Measurements from ENCODE around the gene PDGFC. TPM values are rescaled to one million over a fixed set of nuclear protein-coding genes. Genes with fewer than 3 reads are reported as not detected.

PDGFC gene
- total RNA-seq, 2 experiments from 2014 or later, result not detected

GRCh38 chr4:156992943-156993342 is 21.3 kb upstream of the PDGFC start:
- H3K27me3 Mint-ChIP-seq, result no peaks in the 10 kb centered on the region
- peaks cover 10% of the 10 kb centered on the region for H3K9me3 Mint-ChIP-seq (ENCODE audit: low read depth)
- H3K4me1 Mint-ChIP-seq, result no peaks in the 10 kb centered on the region
- DNase-seq, result no peak
- H3K27ac Mint-ChIP-seq, result no peak overlapping the region
- ATAC-seq, result no peak
- CTCF ChIA-PET, result no interaction called here
- H3K4me3 Mint-ChIP-seq, result no peak overlapping the region
- H3K36me3 Mint-ChIP-seq, result no peaks in the 10 kb centered on the region

GRCh38 chr4:156991161-156991560 is 19.6 kb upstream of the PDGFC start:
- no peak overlapping the region for H3K4me3 Mint-ChIP-seq
- DNase-seq (no peak), ATAC-seq (no peak)
- H3K36me3 Mint-ChIP-seq, result no peaks in the 10 kb centered on the region
- CTCF ChIA-PET, result no interaction called here
- H3K27me3 Mint-ChIP-seq, result no peaks in the 10 kb centered on the region
- no peaks in the 10 kb centered on the region for H3K4me1 Mint-ChIP-seq
- H3K27ac Mint-ChIP-seq, result no peak overlapping the region
- peaks cover 10% of the 10 kb centered on the region for H3K9me3 Mint-ChIP-seq (ENCODE audit: low read depth)

GRCh38 chr4:156983366-156983765 is 11.8 kb upstream of the PDGFC start:
- H3K9me3 Mint-ChIP-seq (ENCODE audit: low read depth), result peaks cover 8% of the 10 kb centered on the region
- H3K27me3 Mint-ChIP-seq, result no peaks in the 10 kb centered on the region
- H3K36me3 Mint-ChIP-seq, result no peaks in the 10 kb centered on the region
- ATAC-seq (no peak), DNase-seq (no peak)
- CTCF ChIA-PET, result no interaction called here
- no peak overlapping the region for H3K4me3 Mint-ChIP-seq
- H3K27ac Mint-ChIP-seq, result no peak overlapping the region
- H3K4me1 Mint-ChIP-seq, result no peaks in the 10 kb centered on the region

- ATAC-seq (no peak), DNase-seq (no peak)
- Mint-ChIP-seq H3K4me3 (no peak overlapping the region), H3K9me3 (ENCODE audit: low read depth) (peaks cover 8% of the 10 kb centered on the region), H3K4me1 (no peaks in the 10 kb centered on the region), H3K36me3 (no peaks in the 10 kb centered on the region), H3K27me3 (no peaks in the 10 kb centered on the region), H3K27ac (no peak overlapping the region)
- CTCF ChIA-PET, result no interaction called here
These were observed 9.7 kb upstream of the PDGFC start for GRCh38 chr4:156981262-156981769.

GRCh38 chr4:156977435-156978160 is 6.0 kb upstream of the PDGFC start:
- CTCF ChIA-PET, result no interaction called here

GRCh38 chr4:156976147-156976546 is 4.5 kb upstream of the PDGFC start:
- peaks cover 2% of the 10 kb centered on the region for H3K4me1 Mint-ChIP-seq
- CTCF ChIA-PET, result no interaction called here
- DNase-seq, result no peak
- peaks cover 2% of the 10 kb centered on the region for H3K9me3 Mint-ChIP-seq (ENCODE audit: low read depth)
- ATAC-seq, result no peak
- no peak overlapping the region for H3K27ac Mint-ChIP-seq
- no peak overlapping the region for H3K4me3 Mint-ChIP-seq
- H3K27me3 Mint-ChIP-seq, result peaks cover 15% of the 10 kb centered on the region
- no peaks in the 10 kb centered on the region for H3K36me3 Mint-ChIP-seq

More at GRCh38 chr4:156977435-156978160, 6.0 kb upstream of the PDGFC start:
- Mint-ChIP-seq H3K27me3 (peaks cover 8% of the 10 kb centered on the region), H3K4me1 (no peaks in the 10 kb centered on the region), H3K4me3 (no peak overlapping the region), H3K36me3 (no peaks in the 10 kb centered on the region), H3K9me3 (ENCODE audit: low read depth) (peaks cover 2% of the 10 kb centered on the region), H3K27ac (no peak overlapping the region)
- DNase-seq (no peak), ATAC-seq (no peak)

- H3K27me3 Mint-ChIP-seq, result peaks cover 20% of the 10 kb centered on the region
- no peak overlapping the region for H3K27ac Mint-ChIP-seq
- H3K9me3 Mint-ChIP-seq (ENCODE audit: low read depth), result peaks cover 2% of the 10 kb centered on the region
- H3K4me3 Mint-ChIP-seq, result no peak overlapping the region
- CTCF ChIA-PET, result no interaction called here
- DNase-seq, result no peak
- no peaks in the 10 kb centered on the region for H3K36me3 Mint-ChIP-seq
- H3K4me1 Mint-ChIP-seq, result peaks cover 2% of the 10 kb centered on the region
- no peak for ATAC-seq
These were observed 4.1 kb upstream of the PDGFC start for GRCh38 chr4:156975686-156976085.

GRCh38 chr4:156974264-156974663 is 2.7 kb upstream of the PDGFC start:
- Mint-ChIP-seq H3K4me3 (no peak overlapping the region), H3K36me3 (no peaks in the 10 kb centered on the region), H3K27me3 (peaks cover 34% of the 10 kb centered on the region), H3K9me3 (ENCODE audit: low read depth) (peaks cover under 1% of the 10 kb centered on the region), H3K4me1 (peaks cover 5% of the 10 kb centered on the region), H3K27ac (no peak overlapping the region)
- DNase-seq (no peak), ATAC-seq (no peak)
- CTCF ChIA-PET, result no interaction called here

- CTCF ChIA-PET, result no interaction called here
- H3K27me3 Mint-ChIP-seq, result peaks cover 44% of the 10 kb centered on the region
These were observed 898 bp upstream of the PDGFC start for GRCh38 chr4:156972379-156973015.

GRCh38 chr4:156971165-156971675 is 379 bp downstream of the PDGFC start:
- CTCF ChIA-PET, result interaction anchor here (0.5 kb wide), 1 partner anchor 1238 kb away, joined by 3 read pairs; no protein-coding TSS in a partner anchor
- no peak overlapping the region for H3K4me3 Mint-ChIP-seq
- no peak overlapping the region for H3K27ac Mint-ChIP-seq
- H3K36me3 Mint-ChIP-seq, result no peaks in the 10 kb centered on the region
- ATAC-seq (no peak), DNase-seq (no peak)
- H3K9me3 Mint-ChIP-seq (ENCODE audit: low read depth), result no peaks in the 10 kb centered on the region
- H3K27me3 Mint-ChIP-seq, result peaks cover 44% of the 10 kb centered on the region
- peaks cover 5% of the 10 kb centered on the region for H3K4me1 Mint-ChIP-seq

More at GRCh38 chr4:156972379-156973015, 898 bp upstream of the PDGFC start:
- Mint-ChIP-seq H3K27ac (no peak overlapping the region), H3K4me3 (no peak overlapping the region), H3K9me3 (ENCODE audit: low read depth) (no peaks in the 10 kb centered on the region), H3K36me3 (no peaks in the 10 kb centered on the region), H3K4me1 (peaks cover 5% of the 10 kb centered on the region)
- no peak for DNase-seq
- ATAC-seq, result no peak

GRCh38 chr4:156970501-156971164 is 966 bp downstream of the PDGFC start:
- Mint-ChIP-seq H3K4me1 (peaks cover 5% of the 10 kb centered on the region), H3K27me3 (peaks cover 44% of the 10 kb centered on the region), H3K9me3 (ENCODE audit: low read depth) (no peaks in the 10 kb centered on the region), H3K36me3 (no peaks in the 10 kb centered on the region), H3K4me3 (no peak overlapping the region), H3K27ac (no peak overlapping the region)
- no peak for DNase-seq
- CTCF ChIA-PET, result interaction anchor here (0.5 kb wide), 1 partner anchor 1237 kb away, joined by 3 read pairs; no protein-coding TSS in a partner anchor
- ATAC-seq, result no peak

GRCh38 chr4:156969911-156970310 is 1.7 kb downstream of the PDGFC start:
- Mint-ChIP-seq H3K27ac (no peak overlapping the region), H3K27me3 (peaks cover 44% of the 10 kb centered on the region), H3K4me3 (no peak overlapping the region)

GRCh38 chr4:156969101-156969500 is 2.5 kb downstream of the PDGFC start:
- CTCF ChIA-PET, result no interaction called here
- Mint-ChIP-seq H3K27me3 (peaks cover 44% of the 10 kb centered on the region), H3K4me1 (peaks cover 5% of the 10 kb centered on the region)

More at GRCh38 chr4:156969911-156970310, 1.7 kb downstream of the PDGFC start:
- peaks cover 5% of the 10 kb centered on the region for H3K4me1 Mint-ChIP-seq
- no peaks in the 10 kb centered on the region for H3K9me3 Mint-ChIP-seq (ENCODE audit: low read depth)
- H3K36me3 Mint-ChIP-seq, result no peaks in the 10 kb centered on the region
- DNase-seq (no peak), ATAC-seq (no peak)
- CTCF ChIA-PET, result no interaction called here

More at GRCh38 chr4:156969101-156969500, 2.5 kb downstream of the PDGFC start:
- H3K4me3 Mint-ChIP-seq, result no peak overlapping the region
- H3K9me3 Mint-ChIP-seq (ENCODE audit: low read depth), result no peaks in the 10 kb centered on the region
- no peak for DNase-seq
- no peaks in the 10 kb centered on the region for H3K36me3 Mint-ChIP-seq
- ATAC-seq, result no peak
- H3K27ac Mint-ChIP-seq, result no peak overlapping the region
